K562 (cell line): ENCODE measurements around the gene NEURL2. TPM values are rescaled to one million over a fixed set of nuclear protein-coding genes. Genes with fewer than 3 reads are reported as not detected.

Experiments
- BRD9 ChIP-seq: fragments of 450-650 bp; IDR thresholded peaks from 2 replicates; pipeline ENCODE4 v1.6.1; 2018; ENCODE audit warnings: low read depth; ENCODE audit not compliant: partially characterized antibody
- CBFB ChIP-seq: sonication (generic); formaldehyde crosslinking; IDR thresholded peaks from 2 replicates; pipeline ENCODE4 v1.4.0; 2020; ENCODE audit warnings: mild to moderate bottlenecking, missing genetic modification reagents
- CC2D1A ChIP-seq: fragments of 450-650 bp; IDR thresholded peaks from 2 replicates; pipeline ENCODE4 v1.6.1; 2017; ENCODE audit warnings: mild to moderate bottlenecking
- CREB3 ChIP-seq: fragments of 450-650 bp; conservative IDR thresholded peaks from 2 replicates; pipeline ENCODE4 v1.6.1; 2016; ENCODE audit warnings: missing genetic modification characterization, low read depth, mild to moderate bottlenecking, missing compliant biosample characterization, moderate library complexity
- EGR1 ChIP-seq: fragments of 450-650 bp; conservative IDR thresholded peaks from 2 replicates; pipeline ENCODE4 v1.6.1; 2017; ENCODE audit warnings: mild to moderate bottlenecking
- GABPA ChIP-seq: fragments of 200-800 bp; sonication (Bioruptor generic); conservative IDR thresholded peaks from 2 replicates; pipeline ENCODE4 v1.6.1; 2016; ENCODE audit warnings: low read depth, missing genetic modification characterization, missing compliant biosample characterization
- JUN ChIP-seq, 2 experiments: sonication (generic) in 1 of 2; formaldehyde crosslinking in 1 of 2; IDR thresholded peaks; 2 replicates each; pipeline versions ENCODE4 v1.6.1 to v1.8.0; 2012 to 2022; ENCODE audit warnings: borderline replicate concordance in 2 of 2, mild to moderate bottlenecking in 2 of 2, improper control_type of control experiment in 1 of 2, low read depth in 1 of 2, low read length in 1 of 2, missing genetic modification reagents in 1 of 2
- KAT7 ChIP-seq: sonication (generic); formaldehyde crosslinking; IDR thresholded peaks from 2 replicates; pipeline ENCODE4 v1.8.0; 2022; ENCODE audit warnings: missing genetic modification reagents, mild to moderate bottlenecking, borderline replicate concordance
- KDM2B ChIP-seq: fragments of 250-450 bp; sonication (Bioruptor Pico); IDR thresholded peaks from 2 replicates; pipeline ENCODE4 v1.8.0; 2021; ENCODE audit warnings: mild to moderate bottlenecking, moderate library complexity
- KHSRP ChIP-seq: fragments of 450-650 bp; IDR thresholded peaks from 2 replicates; pipeline ENCODE4 v1.6.1; 2017
- LEF1 ChIP-seq: fragments of 450-650 bp; IDR thresholded peaks from 2 replicates; pipeline ENCODE4 v1.6.1; 2016; ENCODE audit warnings: mild to moderate bottlenecking
- MEF2D ChIP-seq: conservative IDR thresholded peaks from 2 replicates; pipeline ENCODE4 v1.6.1; 2016; ENCODE audit warnings: low read depth, missing genetic modification characterization, missing compliant biosample characterization
- NBN ChIP-seq: fragments of 450-650 bp; IDR thresholded peaks from 2 replicates; pipeline ENCODE4 v1.6.1; 2016; ENCODE audit warnings: low read depth, mild to moderate bottlenecking
- NELFE ChIP-seq: IDR thresholded peaks from 2 replicates; pipeline ENCODE4 v1.6.1; 2011; ENCODE audit warnings: mild to moderate bottlenecking; ENCODE audit not compliant: insufficient read depth, insufficient read length
- PHB ChIP-seq: fragments of 250-450 bp; sonication (Bioruptor Pico); IDR thresholded peaks from 2 replicates; pipeline ENCODE4 v1.5.0; 2021
- PHF20 ChIP-seq: fragments of 450-650 bp; IDR thresholded peaks from 2 replicates; pipeline ENCODE4 v1.6.1; 2018; ENCODE audit not compliant: partially characterized antibody
- PML ChIP-seq: IDR thresholded peaks from 2 replicates; pipeline ENCODE4 v1.6.1; 2012; ENCODE audit warnings: low read length, inconsistent platforms
- POLR2G ChIP-seq: fragments of 200-400 bp; formaldehyde crosslinking; IDR thresholded peaks from 2 replicates; pipeline ENCODE4 v1.6.1; 2017; ENCODE audit warnings: low read depth, mild to moderate bottlenecking, antibody characterized with exemption, low read length, moderate library complexity
- RUNX1 ChIP-seq: sonication (generic); IDR thresholded peaks from 2 replicates; pipeline ENCODE4 v1.6.1; 2016; ENCODE audit warnings: antibody characterized with exemption, low read depth
- SAFB ChIP-seq: fragments of 200-400 bp; formaldehyde crosslinking; IDR thresholded peaks from 2 replicates; pipeline ENCODE4 v1.6.1; 2017; ENCODE audit warnings: low read depth, low read length, borderline replicate concordance
- SAP30 ChIP-seq: fragments of 200-600 bp; sonication (generic); IDR thresholded peaks from 2 replicates; pipeline ENCODE4 v1.6.1; 2012; ENCODE audit warnings: borderline replicate concordance, low read depth, mild to moderate bottlenecking, moderate library complexity, low read length, control low read depth, inconsistent platforms; ENCODE audit not compliant: insufficient read depth, poor library complexity, severe bottlenecking
- TEAD1 ChIP-seq, 2 experiments: fragments of 450-650 bp in 1 of 2; sonication (generic) in 1 of 2; formaldehyde crosslinking; IDR thresholded peaks; 2 replicates each; pipeline versions ENCODE4 v1.4.0 to v1.8.0; 2020 to 2022; ENCODE audit warnings: mild to moderate bottlenecking in 2 of 2, missing genetic modification reagents in 1 of 2
- TEAD2 ChIP-seq: fragments of 450-650 bp; IDR thresholded peaks from 2 replicates; pipeline ENCODE4 v1.6.1; 2016; ENCODE audit warnings: missing genetic modification characterization, control low read depth, missing compliant biosample characterization
- ZNF134 ChIP-seq: fragments of 250-450 bp; sonication (Bioruptor Pico); conservative IDR thresholded peaks from 2 replicates; pipeline ENCODE4 v1.4.0; 2020
- ZNF232 ChIP-seq: sonication (generic); formaldehyde crosslinking; IDR thresholded peaks from 2 replicates; pipeline ENCODE4 v1.8.0; 2022; ENCODE audit warnings: mild to moderate bottlenecking, missing genetic modification reagents
- ZNF589 ChIP-seq: fragments of 200-800 bp; sonication (Bioruptor generic); IDR thresholded peaks from 2 replicates; pipeline ENCODE4 v1.6.1; 2016; ENCODE audit warnings: low read depth, missing genetic modification characterization, missing compliant biosample characterization
- ZNF75A ChIP-seq: fragments of 450-650 bp; formaldehyde crosslinking; IDR thresholded peaks from 2 replicates; pipeline ENCODE4 v1.4.0; 2020; ENCODE audit warnings: mild to moderate bottlenecking
- polyA plus RNA-seq, 8 experiments: library from polyadenylated mRNA; depleted of rRNA in 4 of 8; stranded (reverse) in 5 of 8; unstranded in 3 of 8; fragments of >200 nt; fragmentation: Nextera tagmentation in 2 of 8; fragmentation: Illumina TruSeq in 1 of 8; extraction: Ambion mirVana in 2 of 8; extraction: Trizol in 1 of 8; gene quantifications; 2 replicates each; pipeline versions ENCODE4 v1.2.1 to v1.2.3, GENCODE V29; 2011 to 2014; ENCODE audit warnings: inconsistent platforms in 1 of 8, missing spikeins in 1 of 8
- total RNA-seq, 7 experiments: library from RNA; depleted of rRNA in 6 of 7; stranded (reverse); fragments of >200 nt in 6 of 7; fragmentation: Illumina TruSeq in 2 of 7; extraction: Trizol in 2 of 7; gene quantifications; 2 replicates each; pipeline versions ENCODE4 v1.2.1 to v1.2.3, GENCODE V29; 2011 to 2021; ENCODE audit warnings: low replicate concordance in 1 of 7
- TF ChIP-seq, protein P1 (sequence below): fragments of 450-650 bp; IDR thresholded peaks from 2 replicates; pipeline ENCODE4 v1.6.1; 2016; ENCODE audit warnings: mild to moderate bottlenecking

Gene NEURL2
- total and polyA plus RNA-seq, 9 of the 15 experiments (the other 6 are each of a cell fraction or from before 2014, with no cell fraction given) = 0.22 to 1.9 (median 0.50) TPM; not detected in 1

DNA sequence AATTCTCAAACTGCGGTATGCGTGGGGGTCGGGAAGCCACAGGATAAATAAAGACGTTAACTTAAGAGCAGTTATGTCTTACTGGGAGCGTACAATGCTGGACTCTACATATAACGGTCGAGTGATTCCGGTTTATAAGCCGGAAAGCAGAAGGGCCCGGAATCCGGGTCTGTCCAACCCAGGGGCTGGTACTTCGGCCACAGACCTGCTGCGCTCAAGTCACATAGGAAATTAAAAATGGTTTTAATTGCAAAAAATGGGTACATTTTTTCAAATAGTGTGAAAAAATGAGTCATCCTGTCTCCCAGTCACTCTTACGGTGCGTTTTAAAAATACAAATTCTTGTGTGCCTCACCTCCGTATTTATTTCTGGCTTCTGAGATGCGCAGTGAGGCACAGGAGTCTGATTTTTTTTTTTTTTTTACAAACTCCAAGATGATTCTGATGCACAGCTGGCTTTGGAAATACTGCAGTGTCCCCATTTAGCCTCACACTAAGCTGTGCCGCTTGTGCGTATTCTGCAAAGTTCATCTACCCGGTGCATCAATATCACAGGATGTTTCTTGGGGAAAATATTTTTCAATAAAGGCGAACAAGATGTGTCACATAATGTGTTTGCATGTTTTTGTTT is 44.5 kb upstream of the NEURL2 start (continued):
- TF ChIP-seq POLR2G = no peak
- TF ChIP-seq EGR1 = peak; percentile 78
- no peak for TF ChIP-seq CREB3 (tag)
- TF ChIP-seq KDM2B = no peak
- TF ChIP-seq ZNF589 = no peak
- peak; percentile 91; a peak in 3 of 4 replicates for TF ChIP-seq TEAD1 (CRISPR knock-in tag; IDR thresholded peaks at IDR 0.05)
- no peak for TF ChIP-seq TEAD2 (tag)
- no peak for TF ChIP-seq ZNF134
- peak; percentile 50 for TF ChIP-seq PHF20
- TF ChIP-seq CBFB (CRISPR knock-in tag) = peak; percentile 94
- no peak for TF ChIP-seq SAP30
- TF ChIP-seq NELFE = no peak
- TF ChIP-seq MEF2D = 0 out of 2 replicates have a peak, but pooled peaks have one; percentile 48
- TF ChIP-seq SAFB = no peak
- no peak for TF ChIP-seq ZNF232
- TF ChIP-seq NBN = peak; percentile 86
- TF ChIP-seq KHSRP = no peak
- TF ChIP-seq CC2D1A = peak; percentile 81; the same call in 1 of the 2 replicates
- TF ChIP-seq KAT7 (CRISPR knock-in tag) = no peak
- 0 out of 2 replicates have a peak, but pooled peaks have one; percentile 8 for TF ChIP-seq JUN (IDR thresholded peaks at IDR 0.05; ENCODE audit: borderline replicate concordance, low read depth, low read length)
- TF ChIP-seq JUN (CRISPR knock-in tag; IDR thresholded peaks at IDR 0.05; ENCODE audit: borderline replicate concordance) = no peak; the same call in 1 of the 2 replicates
- peak; percentile 87 for TF ChIP-seq LEF1
- no peak for TF ChIP-seq ZNF75A
- no peak for TF ChIP-seq PHB (CRISPR knock-in tag)
- TF ChIP-seq PML = peak; percentile 70; the same call in 1 of the 2 replicates
- TF ChIP-seq RUNX1 = peak; percentile 95; the same call in 1 of the 2 replicates
- TF ChIP-seq, protein P1, sequence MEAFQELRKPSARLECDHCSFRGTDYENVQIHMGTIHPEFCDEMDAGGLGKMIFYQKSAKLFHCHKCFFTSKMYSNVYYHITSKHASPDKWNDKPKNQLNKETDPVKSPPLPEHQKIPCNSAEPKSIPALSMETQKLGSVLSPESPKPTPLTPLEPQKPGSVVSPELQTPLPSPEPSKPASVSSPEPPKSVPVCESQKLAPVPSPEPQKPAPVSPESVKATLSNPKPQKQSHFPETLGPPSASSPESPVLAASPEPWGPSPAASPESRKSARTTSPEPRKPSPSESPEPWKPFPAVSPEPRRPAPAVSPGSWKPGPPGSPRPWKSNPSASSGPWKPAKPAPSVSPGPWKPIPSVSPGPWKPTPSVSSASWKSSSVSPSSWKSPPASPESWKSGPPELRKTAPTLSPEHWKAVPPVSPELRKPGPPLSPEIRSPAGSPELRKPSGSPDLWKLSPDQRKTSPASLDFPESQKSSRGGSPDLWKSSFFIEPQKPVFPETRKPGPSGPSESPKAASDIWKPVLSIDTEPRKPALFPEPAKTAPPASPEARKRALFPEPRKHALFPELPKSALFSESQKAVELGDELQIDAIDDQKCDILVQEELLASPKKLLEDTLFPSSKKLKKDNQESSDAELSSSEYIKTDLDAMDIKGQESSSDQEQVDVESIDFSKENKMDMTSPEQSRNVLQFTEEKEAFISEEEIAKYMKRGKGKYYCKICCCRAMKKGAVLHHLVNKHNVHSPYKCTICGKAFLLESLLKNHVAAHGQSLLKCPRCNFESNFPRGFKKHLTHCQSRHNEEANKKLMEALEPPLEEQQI = no peak
- TF ChIP-seq BRD9 = peak; percentile 30
- no peak; the same call in 1 of the 2 replicates for TF ChIP-seq GABPA (tag)
